ENCODE measurements around the gene CDH13. TPM values are rescaled to one million over a fixed set of nuclear protein-coding genes. Genes with fewer than 3 reads are reported as not detected.

Gene CDH13
- total and polyA plus RNA-seq, 9 of the 15 experiments (the other 6 are each of a cell fraction or from before 2014, with no cell fraction given): 0.03 TPM; not detected in 8

GRCh38 chr16:83301971-83302370, 675.2 kb downstream of the CDH13 start:
- FAIRE-seq: no peak
- no peak for TF ChIP-seq ZKSCAN8 (CRISPR knock-in tag; IDR thresholded peaks at IDR 0.05)
- no peak for TF ChIP-seq ZNF639 (CRISPR knock-in tag; conservative IDR thresholded peaks at IDR 0.05 in 1 of 2, IDR thresholded peaks at IDR 0.05 in 1 of 2)
- TF ChIP-seq RBM34 (IDR thresholded peaks at IDR 0.05; ENCODE audit: borderline replicate concordance, insufficient read depth, low read length): no peak
- no peak for TF ChIP-seq KLF6 (CRISPR knock-in tag; IDR thresholded peaks at IDR 0.05; ENCODE audit: borderline replicate concordance)
- TF ChIP-seq ZNF589 (CRISPR knock-in tag; IDR thresholded peaks at IDR 0.05; ENCODE audit: low read depth): no peak
- no peak for TF ChIP-seq ZNF316 (IDR thresholded peaks at IDR 0.05)
- no peak for TF ChIP-seq U2AF2 (optimal IDR thresholded peaks at IDR 0.05; ENCODE audit: low read depth, low read length)
- no peak for TF ChIP-seq MCM5 (IDR thresholded peaks at IDR 0.05; ENCODE audit: low read depth)
- no peak for TF ChIP-seq ETV6 (IDR thresholded peaks at IDR 0.05; ENCODE audit: borderline replicate concordance in 1 of 2, low read depth in 2 of 2, low read length in 1 of 2)
- no peak for TF ChIP-seq ETV6 (CRISPR knock-in tag; IDR thresholded peaks at IDR 0.05; ENCODE audit: borderline replicate concordance)
- no peak for TF ChIP-seq DLX4 (CRISPR knock-in tag; IDR thresholded peaks at IDR 0.05)
- no peak for TF ChIP-seq NR2C1 (IDR thresholded peaks at IDR 0.05)
- TF ChIP-seq NR2C1 (tag; IDR thresholded peaks at IDR 0.05): no peak
- BruUV-seq (replicated peaks): no TSS peak
- no peaks in the 10 kb centered on the region for H3K9me1 ChIP-seq (ENCODE audit: control insufficient read depth, insufficient read depth, low read length)
- ChIA-PET CTCF (ENCODE audit: low intra/inter-chr PET ratio) (no interaction called here), POLR2A (interaction anchor here (0.8 kb wide), 1 partner anchor 8 kb away, joined by 3 read pairs; no protein-coding TSS in a partner anchor)
- in situ Hi-C loops (cut with MboI) (no loop called here), intact Hi-C loops (cut with micrococcal nuclease) (no loop called here)
- no peaks in the 10 kb centered on the region for H4K20me1 ChIP-seq (replicated peaks; ENCODE audit: control insufficient read depth, insufficient read depth, low read length)
- ATAC-seq: no peak
- no peak overlapping the region for H2AFZ ChIP-seq (ENCODE audit: low read depth, low read length)
- H3K79me2 ChIP-seq (ENCODE audit: control insufficient read depth, insufficient read depth, low read length): no peaks in the 10 kb centered on the region
- H3K4me1 ChIP-seq (replicated peaks in 1 of 2; ENCODE audit: control insufficient read depth in 2 of 2, insufficient read depth in 2 of 2, low read length in 2 of 2): no peaks in the 10 kb centered on the region
- H3K27ac ChIP-seq (ENCODE audit: extremely low read depth, low read depth, low read length): no peak overlapping the region
- no peak for DNase-seq (ENCODE audit: extremely low read depth in 1 of 4, low spot score in 3 of 4)
- no peak overlapping the region for H3K9ac ChIP-seq (ENCODE audit: insufficient read depth in 1 of 2, low read depth in 2 of 2, low read length in 2 of 2)
- H3K27me3 ChIP-seq (ENCODE audit: control insufficient read depth in 2 of 2, insufficient read depth in 2 of 2, low read length in 2 of 2): no peaks in the 10 kb centered on the region
- H3K36me3 ChIP-seq (ENCODE audit: control insufficient read depth, insufficient read depth, low read length): no peaks in the 10 kb centered on the region
- no peaks in the 10 kb centered on the region for H3K9me3 ChIP-seq (replicated peaks; ENCODE audit: control insufficient read depth, insufficient read depth, low read depth, low read length)
- H3K4me3 ChIP-seq: no peak overlapping the region
- WGBS (ENCODE audit: insufficient coverage, low coverage, missing lambda C conversion rate): 0% methylated on average over 4 of the region's 4 CpGs
- H3K4me2 ChIP-seq (ENCODE audit: insufficient read depth, low read length): no peak overlapping the region

Data from K562 (cell line).